Measurements from ENCODE around the gene AFAP1L1. TPM values are rescaled to one million over a fixed set of nuclear protein-coding genes. Genes with fewer than 3 reads are reported as not detected.

Gene AFAP1L1
- total RNA-seq, 1 donor = 1.1 TPM

DNA sequence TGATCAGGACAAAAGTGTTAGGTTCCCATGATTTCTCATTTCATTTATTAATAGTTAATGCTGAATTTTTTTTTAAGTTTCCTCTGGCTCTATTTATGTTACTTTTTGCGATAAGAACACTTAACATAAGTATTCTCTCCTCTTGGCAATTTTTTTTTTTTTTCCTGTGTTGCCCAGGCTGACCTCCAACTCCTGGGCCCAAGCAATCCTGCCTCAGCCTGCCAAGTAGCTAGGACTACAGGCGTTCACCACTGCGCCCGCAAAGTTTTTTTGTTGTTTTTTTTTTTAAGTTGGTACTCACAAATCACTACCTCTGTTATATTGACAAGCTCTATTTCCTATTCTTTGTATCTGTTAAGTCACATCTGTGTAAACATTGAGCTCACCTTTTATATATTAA lies 80.5 kb downstream of the AFAP1L1 start:
- H4K20me1 ChIP-seq (ENCODE audit: insufficient read depth, low read length) = no peaks in the 10 kb centered on the region
- H2AFZ ChIP-seq (ENCODE audit: low read length) = no peak overlapping the region
- H3K27ac ChIP-seq (ENCODE audit: low read depth, low read length) = no peak overlapping the region
- TF ChIP-seq CTCF (IDR thresholded peaks at IDR 0.05; ENCODE audit: extremely low read depth, low read depth, low read length) = no peak
- H3K4me1 ChIP-seq (ENCODE audit: insufficient read depth, low read length) = peaks cover under 1% of the 10 kb centered on the region
- DNase-seq (ENCODE audit: insufficient read length, low spot score, missing footprints) = no peak
- H3K79me2 ChIP-seq (ENCODE audit: insufficient read depth, low read length) = peaks cover 31% of the 10 kb centered on the region
- no peaks in the 10 kb centered on the region for H3K27me3 ChIP-seq (ENCODE audit: insufficient read depth, low read length)
- no peaks in the 10 kb centered on the region for H3K9me3 ChIP-seq (ENCODE audit: low read depth, low read length)
- no peak overlapping the region for H3K4me2 ChIP-seq (ENCODE audit: insufficient read depth, low read length)
- no peak overlapping the region for H3K4me3 ChIP-seq (ENCODE audit: insufficient read depth, low read length)
- H3K36me3 ChIP-seq (ENCODE audit: insufficient read depth, low read length) = peaks cover 59% of the 10 kb centered on the region

DNA sequence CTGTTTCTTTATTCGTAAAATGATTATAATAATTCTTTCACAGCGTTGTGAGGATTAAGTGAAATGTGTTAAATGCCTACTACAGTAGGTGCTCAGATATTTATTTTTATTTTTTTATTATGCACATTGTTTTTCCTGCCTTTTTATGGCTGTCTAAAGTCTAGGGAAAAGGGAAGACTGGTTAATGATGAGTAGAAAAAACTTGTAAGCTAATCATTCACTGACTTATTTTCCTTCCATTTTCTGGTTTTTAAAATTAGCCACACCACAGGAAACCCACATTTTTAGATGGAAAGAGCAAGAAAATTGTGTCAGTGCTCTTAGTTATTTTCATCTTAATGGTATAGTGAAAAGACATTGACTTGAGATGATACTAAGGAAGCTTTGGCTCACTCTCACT lies 82.3 kb downstream of the AFAP1L1 start:
- no peak for TF ChIP-seq CTCF (IDR thresholded peaks at IDR 0.05; ENCODE audit: extremely low read depth, low read depth, low read length)
- peaks cover 14% of the 10 kb centered on the region for H3K79me2 ChIP-seq (ENCODE audit: insufficient read depth, low read length)
- no peak overlapping the region for H2AFZ ChIP-seq (ENCODE audit: low read length)
- H4K20me1 ChIP-seq (ENCODE audit: insufficient read depth, low read length) = no peaks in the 10 kb centered on the region
- H3K36me3 ChIP-seq (ENCODE audit: insufficient read depth, low read length) = peaks cover 46% of the 10 kb centered on the region
- H3K27me3 ChIP-seq (ENCODE audit: insufficient read depth, low read length) = no peaks in the 10 kb centered on the region
- H3K27ac ChIP-seq (ENCODE audit: low read depth, low read length) = no peak overlapping the region
- DNase-seq (ENCODE audit: insufficient read length, low spot score, missing footprints) = no peak
- H3K4me1 ChIP-seq (ENCODE audit: insufficient read depth, low read length) = peaks cover 13% of the 10 kb centered on the region
- H3K4me2 ChIP-seq (ENCODE audit: insufficient read depth, low read length) = no peak overlapping the region
- H3K9me3 ChIP-seq (ENCODE audit: low read depth, low read length) = no peaks in the 10 kb centered on the region
- H3K4me3 ChIP-seq (ENCODE audit: insufficient read depth, low read length) = no peak overlapping the region

GRCh38 chr5:149355688-149356087 lies 84.0 kb downstream of the AFAP1L1 start:
- Histone ChIP-seq H3K4me1 (ENCODE audit: insufficient read depth, low read length) (peaks cover 13% of the 10 kb centered on the region), H3K27ac (ENCODE audit: low read depth, low read length) (no peak overlapping the region), H3K27me3 (ENCODE audit: insufficient read depth, low read length) (no peaks in the 10 kb centered on the region), H3K36me3 (ENCODE audit: insufficient read depth, low read length) (peaks cover 28% of the 10 kb centered on the region), H2AFZ (ENCODE audit: low read length) (no peak overlapping the region), H3K4me2 (ENCODE audit: insufficient read depth, low read length) (no peak overlapping the region), H4K20me1 (ENCODE audit: insufficient read depth, low read length) (no peaks in the 10 kb centered on the region), H3K79me2 (ENCODE audit: insufficient read depth, low read length) (peaks cover 6% of the 10 kb centered on the region), H3K9me3 (ENCODE audit: low read depth, low read length) (no peaks in the 10 kb centered on the region), H3K4me3 (ENCODE audit: insufficient read depth, low read length) (no peak overlapping the region)
- no peak for DNase-seq (ENCODE audit: insufficient read length, low spot score, missing footprints)
- no peak for TF ChIP-seq CTCF (IDR thresholded peaks at IDR 0.05; ENCODE audit: extremely low read depth, low read depth, low read length)

- H3K27me3 ChIP-seq (ENCODE audit: insufficient read depth, low read length) = no peaks in the 10 kb centered on the region
- H3K4me3 ChIP-seq (ENCODE audit: insufficient read depth, low read length) = no peak overlapping the region
- DNase-seq (ENCODE audit: insufficient read length, low spot score, missing footprints) = no peak
- H3K27ac ChIP-seq (ENCODE audit: low read depth, low read length) = no peak overlapping the region
- peaks cover 2% of the 10 kb centered on the region for H3K79me2 ChIP-seq (ENCODE audit: insufficient read depth, low read length)
- TF ChIP-seq CTCF (IDR thresholded peaks at IDR 0.05; ENCODE audit: extremely low read depth, low read depth, low read length) = no peak
- no peak overlapping the region for H2AFZ ChIP-seq (ENCODE audit: low read length)
- H3K9me3 ChIP-seq (ENCODE audit: low read depth, low read length) = no peaks in the 10 kb centered on the region
- no peak overlapping the region for H3K4me2 ChIP-seq (ENCODE audit: insufficient read depth, low read length)
- H3K4me1 ChIP-seq (ENCODE audit: insufficient read depth, low read length) = peaks cover 13% of the 10 kb centered on the region
- H3K36me3 ChIP-seq (ENCODE audit: insufficient read depth, low read length) = peaks cover 22% of the 10 kb centered on the region
- H4K20me1 ChIP-seq (ENCODE audit: insufficient read depth, low read length) = no peaks in the 10 kb centered on the region
These were observed 84.7 kb downstream of the AFAP1L1 start for GRCh38 chr5:149356391-149356790.
